NCI-H446 treated with DMSO at 0.1 percent for 48 hours (cell line): ENCODE results near the gene IRX3.
"Not testable (repeated sequence)": the region's sequence is repeated elsewhere in the genome, so short reads cannot be mapped to it uniquely, and the experiment has no call there.

Experiments used
- DNase-seq: peaks from one replicate; lab custom pipeline; 2025; lab: John Stamatoyannopoulos, UW

Gene IRX3

DNA sequence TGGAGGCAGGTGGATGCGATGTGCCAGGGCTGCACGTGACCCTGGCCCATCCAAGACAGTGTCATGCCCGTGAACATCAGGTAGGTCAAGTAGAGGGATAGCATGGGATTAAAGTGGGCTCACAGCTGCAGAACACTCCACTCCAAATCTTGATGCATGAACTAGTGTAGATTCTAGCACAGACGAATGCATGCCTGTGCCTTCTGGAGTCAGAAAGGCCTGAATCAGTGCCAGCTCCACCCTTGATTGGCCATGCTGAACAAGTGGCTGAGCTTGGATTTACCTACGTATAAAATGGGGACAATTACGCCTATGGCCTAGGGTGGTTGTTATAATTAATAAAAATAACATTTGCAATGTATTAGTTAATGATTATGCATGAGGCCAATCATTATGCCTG lies 10.6 kb downstream of the IRX3 start:
- DNase-seq: no peak

DNA sequence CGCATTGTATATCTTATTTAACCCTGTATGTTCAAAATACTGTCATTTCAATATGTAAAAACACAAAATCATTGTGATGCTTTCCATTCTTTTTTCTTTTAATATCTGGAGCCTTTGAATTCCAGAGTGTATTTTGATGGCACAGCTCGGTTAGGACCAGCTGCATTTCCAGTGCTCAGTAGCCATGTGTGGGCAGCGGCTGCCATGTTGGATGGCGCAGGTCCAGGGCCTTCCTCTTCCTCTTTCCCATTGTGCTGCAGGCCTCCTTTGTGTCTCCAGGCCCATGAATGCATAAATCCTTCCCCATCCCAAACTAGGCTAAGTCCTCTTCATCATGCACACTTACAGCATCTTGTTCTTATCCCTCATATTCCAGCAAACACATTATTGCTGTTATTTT lies 13.0 kb downstream of the IRX3 start:
- no peak for DNase-seq

GRCh38 chr16:54270711-54271110 lies 15.9 kb downstream of the IRX3 start:
- DNase-seq: no peak

DNA sequence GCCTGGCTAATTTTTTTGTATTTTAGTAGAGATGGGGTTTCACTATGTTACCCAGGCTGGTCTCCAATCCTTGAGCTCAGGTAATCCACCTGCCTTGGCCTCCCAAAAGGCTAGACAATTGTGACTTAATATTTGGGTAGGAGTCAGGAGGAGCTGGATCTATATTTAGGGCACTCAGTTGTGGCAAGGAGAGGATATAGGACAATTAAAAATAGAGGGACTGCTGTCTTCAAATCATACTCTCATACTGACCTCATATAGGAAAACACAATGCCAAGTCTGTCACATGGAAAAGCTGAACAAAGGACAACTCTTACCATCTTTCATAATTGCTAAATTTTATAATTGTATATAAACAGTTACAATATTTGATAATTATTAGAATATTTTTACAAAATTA lies 17.1 kb downstream of the IRX3 start:
- DNase-seq: no peak

GRCh38 chr16:54268766-54269165 lies 17.8 kb downstream of the IRX3 start:
- no peak for DNase-seq

- no peak for DNase-seq
These were observed 18.2 kb downstream of the IRX3 start for GRCh38 chr16:54268340-54268739.

- no peak for DNase-seq
These were observed 20.1 kb downstream of the IRX3 start for GRCh38 chr16:54266363-54266955.

DNA sequence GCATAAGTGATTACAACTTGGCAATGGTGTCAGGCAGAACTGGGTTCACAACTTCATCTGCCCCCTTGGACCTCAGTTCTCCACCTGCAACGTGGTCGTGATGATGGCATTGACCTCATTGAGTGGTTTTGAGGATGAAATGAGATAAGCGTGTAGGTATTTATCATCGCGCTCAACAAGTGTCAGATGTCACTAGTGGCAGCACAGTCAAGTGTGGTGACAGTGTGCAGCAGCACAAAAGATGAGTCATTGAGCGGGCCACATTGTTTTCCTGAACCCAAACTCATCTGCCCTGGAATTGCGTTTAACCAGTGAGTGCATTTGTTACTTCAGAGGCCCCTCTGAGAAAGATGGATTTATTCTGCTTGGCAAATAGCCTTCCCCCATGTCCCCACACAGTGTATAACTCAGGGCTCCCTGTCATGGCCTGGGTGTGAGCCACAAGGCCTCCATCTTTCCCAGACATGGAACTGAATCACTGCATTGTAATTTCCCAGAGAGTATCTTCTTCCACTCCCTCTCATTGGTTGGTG lies 20.9 kb downstream of the IRX3 start:
- DNase-seq: no peak

DNA sequence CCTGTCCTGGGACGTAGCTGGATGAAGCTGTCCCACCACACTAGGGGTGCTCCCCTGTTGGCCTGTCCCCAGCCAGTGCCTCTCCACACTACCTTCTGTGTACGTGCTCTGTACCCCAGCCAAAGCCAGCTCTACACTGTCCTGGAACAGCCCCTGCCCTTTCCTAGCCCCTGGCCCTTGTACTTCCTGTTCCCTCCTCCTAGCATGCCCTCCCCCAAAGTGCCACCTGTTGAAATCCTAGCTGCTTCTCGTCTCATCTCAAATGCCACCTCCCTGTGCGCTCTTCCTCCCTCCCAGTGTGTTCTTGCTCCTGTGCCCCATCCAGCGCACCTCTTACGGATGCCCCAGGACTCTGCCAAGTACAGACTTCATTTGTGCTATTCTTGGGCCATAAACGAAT lies 33.5 kb downstream of the IRX3 start:
- DNase-seq: no peak

- DNase-seq: no peak
These were observed 37.5 kb downstream of the IRX3 start for GRCh38 chr16:54248863-54249710.

- DNase-seq: not testable (repeated sequence)
These were observed 38.9 kb downstream of the IRX3 start for GRCh38 chr16:54247705-54248104.

DNA sequence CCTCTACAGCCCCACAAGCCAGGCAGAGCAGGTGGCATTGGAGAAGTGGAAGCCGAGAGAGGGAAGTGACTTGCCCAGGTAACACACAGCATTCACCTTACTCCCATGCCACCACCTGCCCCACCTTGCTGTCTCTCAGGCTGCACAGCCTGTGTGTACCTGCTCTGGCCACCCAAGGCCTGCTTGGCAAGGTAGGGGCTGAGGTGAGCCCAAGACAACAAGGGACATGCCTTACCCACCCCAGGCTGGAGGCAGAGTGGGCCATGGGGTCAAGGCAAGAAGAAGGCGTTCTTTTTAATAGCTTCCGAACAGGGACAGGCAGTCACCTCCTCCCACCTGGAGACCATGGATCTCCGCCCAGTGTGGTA lies 40.1 kb downstream of the IRX3 start:
- DNase-seq: no peak

- no peak for DNase-seq
These were observed 40.7 kb downstream of the IRX3 start for GRCh38 chr16:54245788-54246453.

DNA sequence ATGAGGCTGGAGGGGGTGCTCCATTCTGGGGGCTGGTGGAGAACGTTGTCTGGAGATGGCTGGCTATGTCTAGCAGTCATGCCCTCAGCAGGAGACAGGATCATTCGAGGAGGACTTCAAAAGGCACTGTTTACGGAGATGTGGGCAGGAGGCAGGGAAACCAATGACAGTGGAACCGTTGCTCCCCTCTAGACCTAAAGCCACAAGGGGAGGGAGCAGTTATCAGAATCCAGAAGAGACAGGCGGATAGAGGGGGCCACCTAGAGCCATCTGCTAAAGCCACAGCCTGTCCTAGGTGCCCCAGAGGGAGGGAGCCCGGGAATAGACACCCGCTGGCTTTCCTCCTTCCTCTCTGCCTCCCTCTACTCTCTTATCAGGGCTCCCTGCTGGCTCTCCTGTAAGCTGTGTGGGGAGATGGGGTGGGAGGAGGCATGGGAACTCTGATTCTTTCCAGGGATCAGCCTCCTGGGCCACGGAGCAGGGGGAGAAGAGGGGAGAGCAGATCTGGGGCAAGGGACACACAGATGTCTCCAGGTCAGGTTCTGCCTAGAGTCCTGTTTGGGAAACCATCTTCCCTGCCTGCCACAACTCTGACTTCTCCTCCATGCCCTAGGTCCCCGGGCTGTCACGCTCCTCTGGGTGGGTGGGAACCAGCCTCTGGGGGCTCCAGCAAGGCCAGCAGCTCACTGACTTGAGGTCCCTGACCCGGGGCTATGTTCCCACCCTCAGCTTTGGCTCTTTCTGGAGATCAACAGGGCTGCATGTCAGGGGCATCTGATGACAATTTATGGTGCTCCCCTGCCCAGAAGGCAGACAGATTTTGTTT lies 42.3 kb downstream of the IRX3 start:
- DNase-seq: no peak

GRCh38 chr16:54243202-54243601 lies 43.4 kb downstream of the IRX3 start:
- no peak for DNase-seq

GRCh38 chr16:54242199-54242598 lies 44.4 kb downstream of the IRX3 start:
- no peak for DNase-seq

DNA sequence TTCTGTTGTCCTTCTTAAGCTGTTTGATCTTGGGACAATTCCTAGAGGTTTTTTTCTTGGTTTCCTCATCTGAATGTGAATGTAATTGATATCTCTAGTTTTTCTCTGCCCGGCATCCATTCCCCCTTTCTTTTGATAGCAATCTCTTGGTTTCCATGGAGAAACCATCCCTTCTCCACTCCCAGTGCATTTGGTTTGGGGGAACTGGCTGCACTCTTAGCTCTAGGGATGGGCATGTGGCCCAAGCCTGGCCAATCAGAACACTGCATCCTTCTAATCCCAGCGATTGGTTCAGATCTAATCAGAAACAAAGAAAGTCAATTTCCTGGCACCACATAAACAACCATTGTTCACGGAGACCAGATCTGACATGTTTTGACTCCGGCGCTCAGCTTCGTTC lies 45.1 kb downstream of the IRX3 start:
- DNase-seq: no peak

DNA sequence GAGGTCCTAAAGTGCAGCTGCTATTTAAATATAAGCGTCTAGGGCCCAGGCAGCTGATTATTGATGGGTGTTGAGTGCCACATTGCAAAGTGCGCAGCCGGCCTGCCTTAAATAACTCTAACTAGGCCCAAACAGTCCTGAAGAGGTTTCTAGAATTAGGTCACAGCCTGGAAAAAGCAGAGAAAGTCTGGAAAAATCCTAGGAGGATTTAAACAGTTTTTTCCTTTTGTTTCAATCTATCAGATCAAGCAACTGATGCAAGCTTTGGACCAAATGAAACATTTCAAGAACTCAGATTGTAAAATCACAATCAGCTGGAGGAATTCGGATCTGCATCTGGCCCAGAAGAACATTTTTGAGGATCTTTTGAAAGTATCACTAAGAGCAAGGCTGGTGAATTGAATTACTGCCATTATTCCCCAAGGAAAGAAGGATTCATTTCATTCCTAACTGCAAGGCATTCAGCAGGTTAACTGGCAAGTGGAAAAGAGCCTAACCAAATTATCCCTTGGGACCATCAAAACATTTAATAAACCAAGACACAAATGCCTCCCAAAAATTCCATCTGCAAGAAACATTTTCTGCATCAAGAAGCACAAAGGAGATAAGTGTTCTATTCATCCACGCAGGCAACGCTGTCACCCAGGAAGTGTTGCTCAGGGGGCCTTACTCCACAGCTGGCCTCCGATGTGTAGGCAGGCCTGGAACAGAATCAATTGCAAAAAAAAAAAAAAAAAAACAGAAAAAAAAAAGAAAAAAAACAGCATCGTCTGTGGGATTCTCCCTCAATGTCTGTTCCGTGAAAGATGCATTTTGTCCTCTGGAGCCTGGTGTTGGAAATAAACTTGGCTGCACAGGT lies 46.1 kb downstream of the IRX3 start:
- DNase-seq: no peak

DNA sequence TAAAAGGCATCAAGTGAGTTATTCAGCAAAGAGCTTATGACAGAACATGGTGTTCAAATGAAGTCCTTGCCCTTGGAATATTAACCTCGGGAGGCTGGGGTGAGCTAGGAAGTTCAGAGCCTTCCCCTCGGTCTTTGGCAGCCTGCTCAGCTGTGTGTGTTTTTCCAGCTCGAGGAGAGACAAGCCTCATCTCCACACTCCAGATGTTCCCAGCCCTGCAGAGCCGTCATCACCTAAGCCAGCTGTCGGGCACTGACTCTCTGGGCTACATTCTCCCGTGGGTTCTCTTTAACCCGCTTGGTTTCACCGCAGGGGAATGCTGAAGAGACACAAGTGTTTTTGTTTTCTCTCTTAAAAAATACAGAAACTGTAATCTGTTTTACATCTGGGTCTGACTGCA lies 47.1 kb downstream of the IRX3 start:
- no peak for DNase-seq

DNA sequence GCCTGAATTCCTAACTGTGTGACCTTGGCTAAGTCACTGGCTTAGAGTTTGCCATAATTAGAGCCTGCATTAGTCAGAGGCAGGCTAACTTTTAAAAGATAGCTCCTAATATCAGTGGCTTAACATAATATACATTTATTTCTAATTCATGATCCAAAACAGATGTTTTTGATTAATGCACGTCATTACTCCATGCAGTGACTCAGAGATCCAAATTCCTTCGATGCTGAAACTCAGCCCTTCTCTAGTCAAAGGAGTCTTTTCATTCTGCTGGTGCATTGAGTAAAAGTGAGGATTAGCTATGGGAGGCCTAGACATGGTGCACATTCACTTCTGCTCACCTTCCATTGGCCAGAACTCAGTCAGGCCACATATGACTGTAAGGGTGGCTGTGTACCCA lies 49.8 kb downstream of the IRX3 start:
- no peak for DNase-seq

DNA sequence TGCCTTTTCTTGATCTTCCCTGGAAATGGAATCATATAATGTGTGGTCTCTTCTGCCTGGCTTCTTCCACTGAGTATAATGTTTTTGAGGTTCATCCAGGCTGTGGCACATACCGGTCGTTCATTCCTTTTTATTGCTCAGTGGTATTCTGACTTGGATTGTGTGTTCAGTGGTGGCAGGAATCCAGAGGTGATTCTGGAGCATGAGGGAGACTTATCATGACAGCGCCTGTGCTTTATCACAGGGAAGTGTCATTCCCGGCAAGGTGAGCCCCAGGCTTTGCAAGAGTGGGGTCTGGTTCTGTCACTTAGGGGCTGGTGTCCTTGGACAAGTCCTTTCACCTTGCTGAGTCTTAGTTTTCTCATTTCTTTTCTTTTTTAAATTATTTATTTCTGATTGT lies 53.0 kb downstream of the IRX3 start:
- DNase-seq: no peak
